Heart left ventricle (tissue), 16 donors: ENCODE measurements around the gene SH3GL3. TPM values are rescaled to one million over a fixed set of nuclear protein-coding genes. Genes with fewer than 3 reads are reported as not detected.

ENCODE experiments used
- ATAC-seq, 4 donors: fragments of 200-7000 bp; cut with Tn5 transposase; one replicate each; pipeline ENCODE4 v1.9.1; 2020 to 2022; ENCODE audit warnings: moderate library complexity in 4 of 4, mild to moderate bottlenecking in 3 of 4, moderate number of reproducible peaks in 1 of 4
- DNase-seq, 5 donors: peaks; one replicate each; pipeline ENCODE4 v3.0.0-alpha.2; 2020
- H3K27ac ChIP-seq, 12 donors: fragments of 200-600 bp; sonication (generic) in 4 of 12; one replicate each; pipeline versions ENCODE4 v1.5.0 to v1.8.0; 2016 to 2022; ENCODE audit warnings: mild to moderate bottlenecking in 2 of 12
- H3K27me3 ChIP-seq, 9 donors: fragments of 200-600 bp; sonication (generic) in 2 of 9; one replicate each; pipeline versions ENCODE4 v1.5.1 to v1.8.0; 2016 to 2022; ENCODE audit warnings: mild to moderate bottlenecking in 3 of 9
- H3K36me3 ChIP-seq, 9 donors: fragments of 200-600 bp; sonication (generic) in 2 of 9; one replicate each; pipeline versions ENCODE4 v1.5.0 to v1.8.0; 2018 to 2022; ENCODE audit warnings: mild to moderate bottlenecking in 2 of 9
- H3K4me1 ChIP-seq, 12 donors: fragments of 200-600 bp; sonication (generic) in 4 of 12; one replicate each; pipeline versions ENCODE4 v1.5.0 to v1.8.0; 2016 to 2022; ENCODE audit warnings: mild to moderate bottlenecking in 3 of 12
- H3K4me3 ChIP-seq, 12 donors: fragments of 200-600 bp; sonication (generic) in 4 of 12; one replicate each; pipeline versions ENCODE4 v1.5.0 to v1.8.0; 2017 to 2022; ENCODE audit warnings: mild to moderate bottlenecking in 9 of 12, moderate library complexity in 4 of 12
- H3K9me3 ChIP-seq, 12 donors: fragments of 200-600 bp; sonication (generic) in 4 of 12; one replicate each; pipeline versions ENCODE4 v1.5.0 to v1.8.0; 2016 to 2022; ENCODE audit warnings: mild to moderate bottlenecking in 1 of 12
- POLR2A ChIP-seq, 2 donors: fragments of 450-650 bp; IDR thresholded peaks; one replicate each; pipeline ENCODE4 v1.6.1; 2017; ENCODE audit warnings: antibody characterized with exemption in 2 of 2, mild to moderate bottlenecking in 2 of 2, moderate library complexity in 2 of 2
- WGBS, 4 donors: extraction: QIAGEN DNeasy Blood & Tissue Kit in 2 of 4; methylation state at CpG; one replicate each; pipeline versions ENCODE4 v1.1.5 to v1.1.7; 2013 to 2018; 5-methylcytosine and 5-hydroxymethylcytosine counted together
- intact Hi-C, 10 donors: fragments of 100-400 bp; cut with DNase I; formaldehyde crosslinking; loops; one replicate each; pipeline versions ENCODE4 v1.11.1 to v1.14.2; 2022
- polyA plus RNA-seq, 2 donors: library from polyadenylated mRNA; stranded (reverse); fragments of 200-250 nt; gene quantifications; one replicate each; pipeline ENCODE4 v1.2.3, GENCODE V29; 2013
- total RNA-seq, 9 donors: library from RNA; depleted of rRNA in 2 of 9; stranded (reverse); fragments of >200 nt in 2 of 9; fragmentation: NEBNext Ultra II Directional in 3 of 9; extraction: Animal tissue kit (Norgen Biotek cat#: 25700) in 3 of 9; gene quantifications; one replicate each; pipeline versions ENCODE4 v1.1.0 to v1.2.4, GENCODE V29; 2016 to 2023
- TF ChIP-seq, protein P1 (sequence below), 12 donors: fragments of 200-600 bp; sonication (generic) in 4 of 12; IDR thresholded peaks; one replicate each; pipeline versions ENCODE4 v1.5.0 to v1.8.0; 2018 to 2022; ENCODE audit warnings: antibody characterized with exemption in 12 of 12, mild to moderate bottlenecking in 5 of 12
- donor health status: ischemic (EF 13 %, LVEDD 7.1; RV severe dilation, severe dysfunction).
- donor health status: healthy with polysubstance abuse.
- donor health status: DM: no; HTN: yes; CAD: no.
- donor health status: DM: no; HTN: no; CAD: no.
- donor health status: ischemic (EF 25% LVEDD 6.9; RV normal size, moderate dysfunction).
- donor health status: ischemic (EF 25% LVEDD 5.7; RV mildly dilated, moderate dysfunction).
- donor health status: healthy.
- donor health status: DM: yes; HTN: yes; CAD: no.
- donor health status: ischemic (EF 35%, LVEDD 5.7; RV mildly dilated, moderate dysfunction).
- donor health status: nonischemic (EF 11% LVEDD 7.7; RV severe dilation, severe dysfunction).
- donor health status: DM: yes; HTN: yes; CAD: no.
- donor health status: PGD.
- donor health status: ischemic (EF 29% LVEDD 5.4; RV normal size, mild dysfunction).
- donor health status: nonischemic (EF 23%, LVEDD 6.1; RV moderate dilation, normal function).

Gene SH3GL3
- total and polyA plus RNA-seq, 11 donors = 0.91 TPM; not detected in 10

- DNase-seq = no peak
- no peak overlapping the region for H3K27ac ChIP-seq
- no peak for ATAC-seq
- H3K4me3 ChIP-seq = no peak overlapping the region
- no peaks in the 10 kb centered on the region for H3K9me3 ChIP-seq
- TF ChIP-seq, protein P1, sequence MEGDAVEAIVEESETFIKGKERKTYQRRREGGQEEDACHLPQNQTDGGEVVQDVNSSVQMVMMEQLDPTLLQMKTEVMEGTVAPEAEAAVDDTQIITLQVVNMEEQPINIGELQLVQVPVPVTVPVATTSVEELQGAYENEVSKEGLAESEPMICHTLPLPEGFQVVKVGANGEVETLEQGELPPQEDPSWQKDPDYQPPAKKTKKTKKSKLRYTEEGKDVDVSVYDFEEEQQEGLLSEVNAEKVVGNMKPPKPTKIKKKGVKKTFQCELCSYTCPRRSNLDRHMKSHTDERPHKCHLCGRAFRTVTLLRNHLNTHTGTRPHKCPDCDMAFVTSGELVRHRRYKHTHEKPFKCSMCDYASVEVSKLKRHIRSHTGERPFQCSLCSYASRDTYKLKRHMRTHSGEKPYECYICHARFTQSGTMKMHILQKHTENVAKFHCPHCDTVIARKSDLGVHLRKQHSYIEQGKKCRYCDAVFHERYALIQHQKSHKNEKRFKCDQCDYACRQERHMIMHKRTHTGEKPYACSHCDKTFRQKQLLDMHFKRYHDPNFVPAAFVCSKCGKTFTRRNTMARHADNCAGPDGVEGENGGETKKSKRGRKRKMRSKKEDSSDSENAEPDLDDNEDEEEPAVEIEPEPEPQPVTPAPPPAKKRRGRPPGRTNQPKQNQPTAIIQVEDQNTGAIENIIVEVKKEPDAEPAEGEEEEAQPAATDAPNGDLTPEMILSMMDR (IDR thresholded peaks at IDR 0.05) = no peak
- no peak for TF ChIP-seq POLR2A (IDR thresholded peaks at IDR 0.05)
- intact Hi-C loops = no loop called here
- H3K36me3 ChIP-seq = no peaks in the 10 kb centered on the region
- no peaks in the 10 kb centered on the region for H3K27me3 ChIP-seq
- no peaks in the 10 kb centered on the region for H3K4me1 ChIP-seq
- 90 to 91% (median 91%) methylated on average over 9 of the region's 9 CpGs for WGBS, 4 donors
These were observed 164.0 kb downstream of the SH3GL3 start for GRCh38 chr15:83610901-83611685.

DNA sequence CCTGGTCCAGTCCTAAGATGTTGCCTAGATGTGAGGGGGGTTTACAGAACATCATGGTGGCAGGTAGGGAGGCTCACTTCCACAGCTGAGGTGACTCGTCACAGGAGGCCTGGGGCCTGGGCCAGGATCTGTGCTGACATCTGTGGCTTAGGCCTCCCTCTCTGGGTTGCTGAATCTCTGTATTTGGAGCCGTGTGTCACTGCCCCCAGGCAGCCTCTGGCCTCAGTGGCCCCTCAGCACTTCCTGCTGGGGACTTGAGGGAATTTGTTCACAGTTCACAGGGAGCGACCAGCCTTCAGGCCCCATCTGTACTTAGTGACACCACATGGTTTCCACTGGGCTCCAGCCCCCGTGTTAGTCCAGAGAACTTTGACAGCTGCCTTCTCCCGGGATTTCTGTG, 165.1 kb downstream of the SH3GL3 start:
- peak in 2 of 5 donors; percentile 28 to 59 for DNase-seq
- 72 to 93% (median 80%) methylated on average over 2 to 5 of the region's 5 CpGs for WGBS, 4 donors
- intact Hi-C loops = no loop called here

DNA sequence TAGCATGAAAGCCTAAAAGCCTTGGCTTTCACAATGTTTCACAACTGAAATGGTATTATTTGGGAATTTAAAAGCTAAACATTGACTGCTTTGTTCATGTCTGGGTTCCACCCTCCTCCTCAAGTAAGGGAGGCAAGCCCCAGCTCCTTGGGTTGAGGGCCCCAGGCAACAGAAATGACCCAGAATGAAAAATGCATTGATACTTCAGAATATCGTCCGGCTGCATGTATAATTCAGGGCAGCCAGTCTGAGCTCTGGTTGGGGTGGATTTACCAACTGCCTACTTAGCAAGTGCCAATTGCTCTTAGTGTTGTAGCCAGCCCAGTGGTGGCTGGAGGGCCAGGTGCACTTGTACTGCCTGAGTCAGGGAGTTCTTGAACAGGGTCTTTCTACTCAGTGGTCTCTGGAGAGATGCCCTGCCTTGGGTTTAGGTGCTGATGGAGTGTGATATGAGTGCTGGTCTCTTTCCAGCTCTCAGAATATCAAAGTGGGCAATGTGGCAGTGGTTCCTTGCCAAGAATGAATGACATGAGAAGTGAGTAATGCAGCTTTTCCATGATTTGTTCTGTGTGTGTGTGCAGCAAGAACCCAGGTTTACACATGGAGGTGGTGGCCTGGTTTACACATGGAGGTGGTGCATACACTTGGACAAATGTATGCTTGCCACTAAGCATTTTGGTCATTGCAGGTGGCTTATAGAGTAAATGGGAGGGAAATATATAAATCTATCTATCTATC, 165.9 kb downstream of the SH3GL3 start:
- no peak for ATAC-seq
- no peaks in the 10 kb centered on the region for H3K4me1 ChIP-seq
- H3K4me3 ChIP-seq = no peak overlapping the region
- TF ChIP-seq, protein P1 (IDR thresholded peaks at IDR 0.05) = no peak
- no peak for TF ChIP-seq POLR2A (IDR thresholded peaks at IDR 0.05)
- DNase-seq = no peak
- H3K9me3 ChIP-seq = no peaks in the 10 kb centered on the region
- no peaks in the 10 kb centered on the region for H3K27me3 ChIP-seq
- no peak overlapping the region for H3K27ac ChIP-seq
- intact Hi-C loops = no loop called here
- no peaks in the 10 kb centered on the region for H3K36me3 ChIP-seq
- WGBS, 4 donors = 89 to 99% (median 94%) methylated on average over 2 of the region's 2 CpGs

More for the DNA sequence above, 165.1 kb downstream of the SH3GL3 start:
- no peak overlapping the region for H3K27ac ChIP-seq
- no peaks in the 10 kb centered on the region for H3K9me3 ChIP-seq
- H3K4me3 ChIP-seq = no peak overlapping the region
- no peaks in the 10 kb centered on the region for H3K36me3 ChIP-seq
- H3K4me1 ChIP-seq = no peaks in the 10 kb centered on the region
- TF ChIP-seq POLR2A (IDR thresholded peaks at IDR 0.05) = no peak
- TF ChIP-seq, protein P1 (IDR thresholded peaks at IDR 0.05) = no peak
- ATAC-seq = peak in 1 of 4 donors; percentile 41
- no peaks in the 10 kb centered on the region for H3K27me3 ChIP-seq

DNA sequence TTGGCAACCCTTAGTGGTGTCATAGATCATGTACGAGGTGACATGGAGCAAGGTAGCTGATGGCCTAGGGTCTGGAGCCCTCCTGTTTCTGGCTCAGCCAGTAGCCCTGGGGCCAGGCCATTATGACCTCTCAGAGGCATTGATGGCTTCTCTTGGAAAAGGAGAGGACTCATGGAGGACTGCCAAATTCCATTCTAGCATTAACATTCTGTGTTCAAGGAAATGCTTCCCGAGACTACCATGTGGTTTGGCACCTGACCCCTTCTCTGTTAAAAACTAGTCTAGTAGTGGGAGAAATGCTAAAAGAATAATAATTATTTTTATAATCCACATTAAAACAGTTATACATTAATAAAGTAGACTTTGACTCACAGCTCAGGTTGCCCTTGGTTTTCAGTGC, 166.6 kb downstream of the SH3GL3 start:
- intact Hi-C loops = no loop called here
- Histone ChIP-seq H3K27ac (no peak overlapping the region), H3K27me3 (no peaks in the 10 kb centered on the region), H3K9me3 (no peaks in the 10 kb centered on the region), H3K4me1 (no peaks in the 10 kb centered on the region), H3K36me3 (no peaks in the 10 kb centered on the region), H3K4me3 (no peak overlapping the region)
- 49 to 54% (median 51%) methylated on average over 2 of the region's 2 CpGs for WGBS, 4 donors
- ATAC-seq (no peak), DNase-seq (peak in 1 of 5 donors; percentile 16)
- TF ChIP-seq, protein P1 (IDR thresholded peaks at IDR 0.05) = no peak
- TF ChIP-seq POLR2A (IDR thresholded peaks at IDR 0.05) = no peak
